DOHH2 (cell line): ENCODE data around the gene SETD1A.

Source experiments
- H3F3A ChIP-seq: fragments of 200-600 bp; sonication (generic), shearing (Covaris generic); 2 replicates; pipeline ENCODE4 v1.6.0; 2016; ENCODE audit warnings: antibody characterized with exemption, mild to moderate bottlenecking; ENCODE audit not compliant: control insufficient read depth, insufficient read depth
- H3K27ac ChIP-seq: fragments of 200-600 bp; sonication (generic); 2 replicates; pipeline ENCODE4 v1.5.1; 2014; ENCODE audit warnings: low read depth, mild to moderate bottlenecking, low read length, moderate library complexity
- H3K27me3 ChIP-seq: fragments of 200-600 bp; sonication (generic); 2 replicates; pipeline ENCODE4 v1.6.1; 2014; ENCODE audit warnings: mild to moderate bottlenecking, low read length, mixed read lengths; ENCODE audit not compliant: control insufficient read depth
- H3K36me3 ChIP-seq: fragments of 200-600 bp; sonication (generic); 2 replicates; pipeline ENCODE4 v1.6.1; 2014; ENCODE audit warnings: mild to moderate bottlenecking, low read length, moderate library complexity, mixed read lengths; ENCODE audit not compliant: control insufficient read depth
- H3K4me1 ChIP-seq: fragments of 200-600 bp; sonication (generic); 2 replicates; pipeline ENCODE4 v1.6.1; 2014; ENCODE audit warnings: mild to moderate bottlenecking, low read length, mixed read lengths; ENCODE audit not compliant: control insufficient read depth
- H3K4me2 ChIP-seq: fragments of 200-600 bp; sonication (generic); 2 replicates; pipeline ENCODE4 v1.6.0; 2014; ENCODE audit warnings: mild to moderate bottlenecking, low read length, moderate library complexity
- H3K4me3 ChIP-seq: fragments of 200-600 bp; sonication (generic); 2 replicates; pipeline ENCODE4 v1.5.1; 2014; ENCODE audit warnings: mild to moderate bottlenecking, low read length, mixed read lengths
- H3K79me2 ChIP-seq: fragments of 200-600 bp; sonication (generic); 2 replicates; pipeline ENCODE4 v1.6.1; 2014; ENCODE audit warnings: mild to moderate bottlenecking, low read length, mixed read lengths; ENCODE audit not compliant: control insufficient read depth
- H3K9me2 ChIP-seq: fragments of 200-600 bp; sonication (generic); replicated peaks from 2 replicates; pipeline ENCODE4 v1.6.1; 2014; ENCODE audit warnings: mild to moderate bottlenecking, low read length, mixed read lengths; ENCODE audit not compliant: control insufficient read depth
- H3K9me3 ChIP-seq: fragments of 200-600 bp; sonication (generic); 2 replicates; pipeline ENCODE4 v1.6.1; 2014; ENCODE audit warnings: antibody characterized with exemption, low read length, mixed read lengths; ENCODE audit not compliant: control insufficient read depth, insufficient read depth
- H4K20me1 ChIP-seq: fragments of 200-600 bp; sonication (generic); 2 replicates; pipeline ENCODE4 v1.6.0; 2014; ENCODE audit warnings: low read depth, mild to moderate bottlenecking, antibody characterized with exemption, low read length, moderate library complexity; ENCODE audit not compliant: control insufficient read depth, insufficient read depth
- CTCF ChIP-seq: fragments of 200-600 bp; sonication (generic); IDR thresholded peaks from one replicate; pipeline ENCODE4 v1.5.1; 2014; ENCODE audit warnings: antibody characterized with exemption, mild to moderate bottlenecking, low read depth, low read length; ENCODE audit not compliant: poor library complexity, severe bottlenecking
- EZH2phosphoT487 ChIP-seq: fragments of 200-600 bp; sonication (generic); IDR thresholded peaks from 2 replicates; pipeline ENCODE4 v1.6.1; 2017; ENCODE audit warnings: borderline replicate concordance, mild to moderate bottlenecking, antibody characterized with exemption, low read length, moderate library complexity, mixed read lengths

SETD1A gene

GRCh38 chr16:30957456-30958174 is at the start of gene SETD1A:
SETD1A (plus strand) TSS chr16:30957754; CDS start chr16:30958732, 978 bp downstream.
- peaks cover 3% of the 10 kb centered on the region; the same call in 1 of the 2 replicates for H4K20me1 ChIP-seq
- TF ChIP-seq EZH2phosphoT487 (no peak), CTCF (no peak)
- H3K4me3 ChIP-seq, result peak within 1 kb of the TSS; percentile 89
- H3K27me3 ChIP-seq, result no peaks in the 10 kb centered on the region
- H3K9me3 ChIP-seq, result no peaks in the 10 kb centered on the region
- H3K36me3 ChIP-seq, result peaks cover 45% of the 10 kb centered on the region
- H3K4me2 ChIP-seq, result peak within 1 kb of the TSS; percentile 86
- peaks cover 10% of the 10 kb centered on the region for H3F3A ChIP-seq
- H3K27ac ChIP-seq, result peak within 1 kb of the TSS; percentile 91
- peaks cover 31% of the 10 kb centered on the region for H3K4me1 ChIP-seq
- peaks cover 37% of the 10 kb centered on the region for H3K79me2 ChIP-seq
- no peaks in the 10 kb centered on the region for H3K9me2 ChIP-seq

GRCh38 chr16:30910427-30911029 is 47.0 kb upstream of the SETD1A start:
- no peaks in the 10 kb centered on the region for H3K27me3 ChIP-seq
- H3K4me2 ChIP-seq, result no peak overlapping the region
- H3K36me3 ChIP-seq, result no peaks in the 10 kb centered on the region
- H3F3A ChIP-seq, result peaks cover under 1% of the 10 kb centered on the region
- no peaks in the 10 kb centered on the region; the same call in 1 of the 2 replicates for H3K4me1 ChIP-seq
- H4K20me1 ChIP-seq, result no peaks in the 10 kb centered on the region
- H3K79me2 ChIP-seq, result no peaks in the 10 kb centered on the region
- H3K4me3 ChIP-seq, result no peak overlapping the region
- H3K9me2 ChIP-seq, result no peaks in the 10 kb centered on the region
- H3K27ac ChIP-seq, result no peak overlapping the region
- no peaks in the 10 kb centered on the region for H3K9me3 ChIP-seq
- no peak for TF ChIP-seq EZH2phosphoT487
- no peak for TF ChIP-seq CTCF

GRCh38 chr16:30912794-30913412 is 44.7 kb upstream of the SETD1A start:
- Histone ChIP-seq H3K9me3 (no peaks in the 10 kb centered on the region), H4K20me1 (no peaks in the 10 kb centered on the region), H3K27ac (no peak overlapping the region), H3F3A (peaks cover 3% of the 10 kb centered on the region), H3K4me2 (no peak overlapping the region), H3K79me2 (no peaks in the 10 kb centered on the region), H3K36me3 (no peaks in the 10 kb centered on the region), H3K9me2 (no peaks in the 10 kb centered on the region), H3K4me3 (no peak overlapping the region), H3K4me1 (no peaks in the 10 kb centered on the region; the same call in 1 of the 2 replicates), H3K27me3 (no peaks in the 10 kb centered on the region)
- no peak for TF ChIP-seq CTCF
- no peak for TF ChIP-seq EZH2phosphoT487
